LoVo (cell line): ENCODE results near the gene KCNQ1.

Source experiments
- DNase-seq: peaks from one replicate; pipeline ENCODE4 v3.0.0-alpha.2; 2016; ENCODE audit warnings: low spot score

KCNQ1 gene

GRCh38 chr11:2862395-2863275, 417.8 kb downstream of the KCNQ1 start:
- no peak for DNase-seq

DNA sequence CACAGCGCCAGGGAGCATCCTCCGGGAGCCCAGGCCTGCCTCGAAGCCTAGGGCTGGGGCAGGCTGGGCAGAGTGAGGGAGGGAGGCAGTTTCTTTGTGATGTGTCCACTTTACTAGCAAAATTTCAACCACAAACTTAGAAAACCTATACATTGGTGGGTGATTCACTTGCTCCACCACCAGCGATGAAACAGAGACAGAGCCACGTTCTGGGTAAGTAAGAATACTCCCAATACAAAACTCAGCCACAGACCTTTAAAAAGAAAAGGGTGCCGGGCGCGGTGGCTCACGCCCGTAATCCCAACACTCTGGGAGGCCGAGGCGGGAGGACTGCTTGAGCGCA, 418.4 kb downstream of the KCNQ1 start:
- DNase-seq = no peak

- no peak for DNase-seq
Measured at GRCh38 chr11:2864901-2865300, 420.1 kb downstream of the KCNQ1 start.

- no peak for DNase-seq
Measured at GRCh38 chr11:2865922-2866577, 421.2 kb downstream of the KCNQ1 start.

DNA sequence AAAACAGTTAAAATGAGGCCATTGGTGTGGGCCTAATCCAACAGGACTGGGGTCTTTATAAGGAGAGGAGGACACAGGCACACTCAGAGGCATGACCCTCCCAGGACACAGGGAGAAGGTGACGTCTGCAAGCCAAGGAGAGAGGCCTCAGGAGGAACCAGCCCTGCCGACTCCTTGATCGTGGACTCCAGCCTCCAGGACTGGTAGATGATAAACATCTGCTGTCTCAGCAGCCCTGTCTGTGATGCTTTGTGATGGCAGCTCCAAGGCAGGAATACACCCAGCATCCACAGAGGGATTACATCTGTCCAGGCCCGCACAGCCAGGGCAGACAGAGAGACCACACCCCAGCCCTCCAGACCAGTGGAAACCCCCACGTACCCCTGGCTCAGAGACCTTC, 422.3 kb downstream of the KCNQ1 start:
- DNase-seq = no peak

DNA sequence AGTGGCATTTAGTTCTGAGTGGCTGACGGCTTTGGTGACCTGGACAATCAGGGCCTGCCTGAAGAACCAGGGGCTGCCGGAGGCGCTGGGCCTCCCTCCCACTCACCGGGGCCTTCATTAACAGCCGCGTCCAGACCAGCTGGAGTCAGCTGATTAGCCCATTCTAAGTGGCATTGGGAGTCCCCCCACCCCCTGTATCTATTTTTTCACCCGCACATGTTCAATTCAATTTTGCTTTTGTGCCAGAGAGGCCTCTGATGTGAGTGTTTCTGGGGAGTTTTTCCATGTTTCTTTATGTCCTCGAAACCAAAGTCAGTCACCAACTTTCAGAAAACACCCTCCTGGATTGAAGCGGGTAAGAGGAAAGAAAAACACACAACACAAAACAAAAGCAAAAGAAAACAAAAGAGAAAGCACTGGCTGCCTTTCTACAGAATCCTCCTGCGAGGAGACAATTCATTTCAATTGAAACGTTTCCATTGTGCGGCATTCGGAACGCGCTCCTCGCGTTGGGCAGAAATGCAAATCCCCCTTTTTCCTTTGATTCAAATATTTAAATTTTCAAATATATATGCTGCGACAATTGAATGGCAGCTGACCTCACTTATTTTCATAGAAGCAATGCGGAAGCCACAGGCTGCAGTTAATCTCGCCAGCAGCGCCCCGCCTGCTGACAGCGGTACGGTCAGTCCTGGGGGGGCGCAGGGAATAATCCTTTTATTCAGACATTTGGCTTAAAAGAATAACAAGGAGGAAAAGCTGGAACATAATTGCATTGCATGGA, 423.1 kb downstream of the KCNQ1 start:
- DNase-seq = no peak

DNA sequence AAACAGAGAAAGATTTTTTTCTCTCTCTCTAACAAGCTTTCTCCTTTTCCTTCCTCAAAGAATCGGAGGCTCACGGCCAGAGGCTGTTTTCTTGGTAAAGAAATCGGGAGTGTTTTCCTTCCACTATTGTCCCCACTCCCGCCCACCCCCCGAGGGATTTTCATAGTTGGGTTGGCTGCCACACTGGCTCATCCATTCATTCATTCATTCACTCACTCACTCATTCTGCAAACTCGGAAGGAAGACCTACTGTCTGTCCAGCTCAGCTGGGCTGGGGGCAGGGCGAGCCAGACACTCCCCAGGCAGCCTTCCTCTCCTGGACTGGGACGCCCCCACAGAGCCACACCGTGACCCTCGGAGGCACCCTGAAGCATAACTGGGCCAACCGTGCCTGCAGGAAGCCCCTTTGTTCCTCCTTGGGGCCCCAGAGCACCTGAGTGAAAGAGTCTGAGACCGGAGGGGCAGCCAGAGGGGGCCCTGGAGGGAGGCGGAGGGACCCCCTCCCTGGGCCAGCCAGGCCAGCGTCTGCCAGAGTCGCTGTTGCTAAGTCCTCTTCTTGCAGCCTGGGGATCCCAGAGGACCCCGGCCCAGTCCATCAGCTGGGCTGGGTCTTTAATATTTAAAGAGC, 423.8 kb downstream of the KCNQ1 start:
- DNase-seq = no peak

DNA sequence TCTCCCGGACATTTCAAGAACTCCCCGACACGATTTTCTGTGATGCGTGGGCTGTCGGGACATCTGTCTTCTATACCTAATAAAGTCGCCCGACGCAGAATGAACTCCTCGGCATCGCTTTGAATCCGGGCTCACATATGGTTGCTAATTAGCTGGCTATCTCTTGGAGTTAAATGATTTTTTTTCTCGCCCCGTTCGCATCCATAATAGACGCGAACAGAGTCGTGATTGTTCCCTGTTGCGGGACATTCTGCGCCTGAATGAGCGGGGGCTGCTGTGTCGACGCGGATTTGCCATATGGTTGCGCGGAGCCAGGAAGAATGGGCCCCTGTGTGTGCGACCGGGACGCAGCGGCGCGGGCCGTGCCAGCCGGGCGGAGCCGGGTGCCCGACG, 424.3 kb downstream of the KCNQ1 start:
- no peak for DNase-seq

- DNase-seq = no peak
Measured at GRCh38 chr11:2869561-2870427, 425.0 kb downstream of the KCNQ1 start.

- no peak for DNase-seq
Measured at GRCh38 chr11:2870460-2870859, 425.7 kb downstream of the KCNQ1 start.

DNA sequence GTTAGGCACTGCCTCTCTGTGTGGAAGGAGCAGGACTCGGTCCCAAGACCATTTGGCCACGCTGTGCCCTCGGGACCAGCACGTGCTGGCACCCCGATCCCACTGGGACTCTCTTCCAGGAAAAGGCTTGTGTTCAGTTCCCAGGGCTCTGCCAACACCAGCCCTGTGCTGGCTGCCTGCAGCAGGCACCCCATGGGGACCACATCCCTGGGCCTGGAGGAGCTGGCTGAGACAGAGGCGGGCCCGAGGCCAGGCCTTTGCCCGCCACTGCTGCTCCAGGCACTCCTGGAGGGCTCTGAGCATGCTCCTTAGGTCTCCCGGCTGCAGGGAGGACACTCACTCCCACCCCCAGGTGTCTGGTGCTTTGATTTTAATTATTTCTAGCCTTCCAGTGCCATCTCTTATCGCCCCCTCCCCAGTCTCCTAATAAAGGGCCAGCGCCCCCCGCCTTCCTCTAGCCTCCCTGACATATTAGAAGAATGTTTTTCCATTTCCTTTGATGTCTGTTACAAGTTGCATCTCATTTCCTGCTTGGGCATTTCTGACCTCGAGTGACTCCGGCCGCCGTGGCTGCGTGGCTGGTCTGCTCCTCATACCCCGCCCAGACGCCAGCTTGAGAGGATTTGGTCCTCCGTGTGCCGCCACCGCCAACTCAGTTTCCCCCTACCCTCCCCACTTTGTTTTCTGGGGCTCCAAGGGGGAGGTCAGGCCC, 426.3 kb downstream of the KCNQ1 start:
- DNase-seq = no peak

GRCh38 chr11:2874963-2875362, 430.2 kb downstream of the KCNQ1 start:
- DNase-seq = no peak

DNA sequence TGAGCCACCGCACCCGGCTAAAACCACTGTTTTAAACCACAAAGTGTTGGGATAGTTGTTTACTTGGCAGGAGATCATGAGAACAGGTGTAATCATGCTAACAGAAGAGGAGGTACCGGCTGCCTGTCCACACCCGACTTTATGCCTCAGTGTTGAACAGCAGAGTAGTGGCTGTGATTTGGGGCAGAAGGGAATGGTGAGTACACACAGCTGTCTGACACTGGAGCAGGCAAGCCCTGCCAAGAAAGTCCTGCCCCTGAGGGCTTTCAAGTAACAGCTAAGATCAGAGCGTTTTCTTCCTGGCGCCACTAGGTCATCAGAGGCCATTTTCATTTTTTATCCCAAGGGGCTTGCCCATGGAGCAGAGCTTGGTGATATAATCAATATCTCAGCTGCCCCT, 432.7 kb downstream of the KCNQ1 start:
- DNase-seq = no peak

GRCh38 chr11:2878782-2879181, 434.0 kb downstream of the KCNQ1 start:
- DNase-seq = no peak

DNA sequence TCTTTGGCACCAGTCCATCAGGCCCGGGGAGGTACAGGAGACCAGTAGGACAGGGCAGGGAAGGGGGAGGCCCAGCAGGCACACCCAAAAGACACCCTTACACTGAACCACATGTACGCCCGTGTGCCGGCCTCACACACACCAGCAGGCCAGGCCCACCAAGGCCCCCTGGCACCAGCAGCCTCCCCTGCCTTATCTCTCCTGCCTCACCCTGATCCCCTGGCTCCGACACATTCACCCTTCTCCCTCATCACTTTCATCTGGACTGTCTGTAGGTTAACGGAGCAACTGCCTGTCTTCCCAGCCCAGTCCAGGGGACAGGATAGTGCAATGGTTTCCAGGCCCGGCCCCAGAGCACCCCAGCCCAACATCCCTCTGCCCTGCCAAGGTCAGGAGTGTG, 435.8 kb downstream of the KCNQ1 start:
- no peak for DNase-seq

- no peak for DNase-seq
Measured at GRCh38 chr11:2881076-2881980, 436.5 kb downstream of the KCNQ1 start.

DNA sequence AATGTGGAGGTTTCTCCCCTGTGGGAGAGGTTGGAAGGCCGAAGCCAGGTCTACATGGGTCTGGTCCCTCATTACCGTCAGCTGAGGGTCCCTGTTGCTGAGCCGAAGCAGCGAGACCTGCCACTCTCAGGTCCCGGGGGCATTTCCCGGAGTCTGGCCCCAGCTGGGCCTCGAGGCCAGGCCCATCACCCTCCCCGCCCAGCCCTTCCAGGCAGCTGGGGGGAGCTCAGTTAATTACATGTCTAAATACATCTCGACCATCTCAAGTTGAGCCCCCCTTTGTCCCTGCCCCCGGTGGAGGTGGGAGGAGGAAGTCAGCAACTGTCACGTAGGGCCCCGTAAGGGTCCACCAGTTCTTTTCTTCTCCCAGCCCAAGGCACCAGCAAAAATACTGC, 437.2 kb downstream of the KCNQ1 start:
- DNase-seq = no peak

DNA sequence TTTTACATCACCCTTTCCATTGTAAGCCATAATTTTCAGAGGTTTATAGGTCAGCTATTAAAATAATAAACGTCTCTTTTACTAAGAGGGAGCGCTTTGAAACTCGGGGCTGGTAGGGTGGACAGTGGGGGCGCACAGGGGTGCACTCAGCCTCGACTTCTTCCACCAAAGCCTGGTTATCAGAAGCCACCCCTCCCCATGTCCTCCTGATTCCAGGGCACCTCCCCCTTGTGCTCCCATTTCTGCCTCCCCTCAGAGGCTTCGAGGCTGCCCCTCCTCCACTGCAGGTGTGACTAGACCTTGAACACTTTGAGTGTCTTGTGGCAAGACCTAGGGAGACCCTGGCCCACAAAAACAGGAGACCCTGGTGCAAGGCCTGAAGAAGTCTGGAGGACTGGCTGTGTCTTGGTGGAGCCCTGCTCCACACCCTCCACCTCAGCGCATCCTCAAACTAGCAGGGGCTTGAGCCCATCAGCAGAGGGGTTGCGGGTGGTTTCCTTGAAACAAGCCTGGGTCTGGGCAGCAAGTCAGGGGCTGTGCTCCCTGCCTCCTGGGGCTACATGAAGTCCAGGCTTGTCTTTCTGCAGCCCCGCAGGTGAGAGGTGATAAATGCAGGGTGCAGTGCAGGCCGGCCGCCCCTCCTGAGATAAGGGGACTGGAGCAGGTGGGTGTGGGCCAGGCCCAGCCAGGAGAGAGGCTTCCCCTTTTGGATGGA, 437.7 kb downstream of the KCNQ1 start:
- no peak for DNase-seq

DNA sequence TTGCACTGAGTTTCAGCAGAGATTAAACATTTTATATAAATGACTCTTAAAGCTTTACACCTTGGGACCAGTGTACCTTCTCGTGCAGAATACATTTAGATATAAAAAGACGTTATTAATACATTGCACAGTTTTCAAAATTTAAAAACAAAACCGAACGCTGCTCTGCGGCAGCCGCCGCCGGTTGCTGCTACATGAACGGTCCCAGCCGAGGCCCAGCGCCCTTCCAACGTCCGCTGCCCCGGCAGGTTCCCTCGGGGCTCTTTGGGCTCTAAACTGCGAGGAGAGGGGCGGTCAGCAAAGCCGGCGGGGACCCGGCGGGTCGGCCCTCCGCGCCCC, 438.8 kb downstream of the KCNQ1 start:
- DNase-seq = no peak
